ENCODE results near the gene ZP2.

The ZP2 gene

DNA sequence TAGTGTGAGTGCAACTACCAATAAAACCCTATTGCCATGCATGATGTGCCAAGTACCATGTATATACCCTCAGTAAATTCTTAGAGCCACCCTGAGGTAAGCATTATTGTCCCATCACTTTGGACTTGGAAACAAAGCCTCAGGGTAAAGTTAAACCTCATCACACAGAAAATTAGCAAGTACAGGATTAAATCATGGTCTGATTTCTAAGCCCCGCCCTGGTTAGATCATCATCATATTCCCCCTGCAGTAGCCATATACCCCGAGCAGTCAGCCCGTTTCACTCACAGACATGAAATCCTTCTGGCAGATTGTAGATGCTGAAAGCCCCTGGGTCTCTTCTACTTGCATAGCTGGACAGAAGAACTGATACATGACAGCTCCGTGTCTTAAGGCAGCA, 4.8 kb downstream of the ZP2 start:
- Histone ChIP-seq H3K36me3 (ENCODE audit: control insufficient read depth in 2 of 2, insufficient read depth in 1 of 2, low read length in 2 of 2) (no peaks in the 10 kb centered on the region), H3K27ac (ENCODE audit: extremely low read depth, low read depth, low read length) (no peak overlapping the region), H3K4me3 (ENCODE audit: low read depth, low read length) (no peak overlapping the region), H3K9me3 (ENCODE audit: control insufficient read depth, insufficient read depth, low read depth, low read length) (no peaks in the 10 kb centered on the region), H3K4me1 (ENCODE audit: control insufficient read depth, insufficient read depth, low read length) (no peaks in the 10 kb centered on the region)
- POLR2A ChIA-PET: no interaction called here
- CTCF ChIA-PET: no interaction called here
- TF ChIP-seq ZNF140 (tag by site-specific recombination; IDR thresholded peaks at IDR 0.05) (no peak), ZNF585B (tag by site-specific recombination; IDR thresholded peaks at IDR 0.05) (no peak), ZNF426 (tag by site-specific recombination; IDR thresholded peaks at IDR 0.05) (no peak), ZFP3 (tag by site-specific recombination; IDR thresholded peaks at IDR 0.05; ENCODE audit: low read depth) (no peak), PRDM2 (tag by site-specific recombination; IDR thresholded peaks at IDR 0.05; ENCODE audit: borderline replicate concordance) (no peak), ZNF837 (tag by site-specific recombination; IDR thresholded peaks at IDR 0.05) (no peak), SCRT2 (tag by site-specific recombination; IDR thresholded peaks at IDR 0.05) (no peak), BCL11A (tag by site-specific recombination; IDR thresholded peaks at IDR 0.05; ENCODE audit: low read depth) (no peak), ZBTB20 (tag by site-specific recombination; IDR thresholded peaks at IDR 0.05) (no peak), ZNF335 (tag by site-specific recombination; conservative IDR thresholded peaks at IDR 0.05) (no peak), ZNF560 (tag by site-specific recombination; IDR thresholded peaks at IDR 0.05; ENCODE audit: borderline replicate concordance) (no peak), ZNF302 (tag by site-specific recombination; IDR thresholded peaks at IDR 0.05; ENCODE audit: low read depth) (no peak), ZNF529 (tag by site-specific recombination; IDR thresholded peaks at IDR 0.05; ENCODE audit: insufficient replicate concordance) (no peak), ZNF366 (tag by site-specific recombination; conservative IDR thresholded peaks at IDR 0.05) (no peak), ZNF596 (tag by site-specific recombination; IDR thresholded peaks at IDR 0.05) (no peak), ZBTB17 (tag by site-specific recombination; IDR thresholded peaks at IDR 0.05) (no peak), ZBTB49 (tag by site-specific recombination; IDR thresholded peaks at IDR 0.05; ENCODE audit: low read depth) (no peak), ZNF544 (tag by site-specific recombination; IDR thresholded peaks at IDR 0.05) (no peak)
- TF ChIP-seq, protein P1, sequence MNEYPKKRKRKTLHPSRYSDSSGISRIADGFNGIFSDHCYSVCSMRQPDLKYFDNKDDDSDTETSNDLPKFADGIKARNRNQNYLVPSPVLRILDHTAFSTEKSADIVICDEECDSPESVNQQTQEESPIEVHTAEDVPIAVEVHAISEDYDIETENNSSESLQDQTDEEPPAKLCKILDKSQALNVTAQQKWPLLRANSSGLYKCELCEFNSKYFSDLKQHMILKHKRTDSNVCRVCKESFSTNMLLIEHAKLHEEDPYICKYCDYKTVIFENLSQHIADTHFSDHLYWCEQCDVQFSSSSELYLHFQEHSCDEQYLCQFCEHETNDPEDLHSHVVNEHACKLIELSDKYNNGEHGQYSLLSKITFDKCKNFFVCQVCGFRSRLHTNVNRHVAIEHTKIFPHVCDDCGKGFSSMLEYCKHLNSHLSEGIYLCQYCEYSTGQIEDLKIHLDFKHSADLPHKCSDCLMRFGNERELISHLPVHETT (tag by site-specific recombination; IDR thresholded peaks at IDR 0.05): no peak
- TF ChIP-seq, protein P2, sequence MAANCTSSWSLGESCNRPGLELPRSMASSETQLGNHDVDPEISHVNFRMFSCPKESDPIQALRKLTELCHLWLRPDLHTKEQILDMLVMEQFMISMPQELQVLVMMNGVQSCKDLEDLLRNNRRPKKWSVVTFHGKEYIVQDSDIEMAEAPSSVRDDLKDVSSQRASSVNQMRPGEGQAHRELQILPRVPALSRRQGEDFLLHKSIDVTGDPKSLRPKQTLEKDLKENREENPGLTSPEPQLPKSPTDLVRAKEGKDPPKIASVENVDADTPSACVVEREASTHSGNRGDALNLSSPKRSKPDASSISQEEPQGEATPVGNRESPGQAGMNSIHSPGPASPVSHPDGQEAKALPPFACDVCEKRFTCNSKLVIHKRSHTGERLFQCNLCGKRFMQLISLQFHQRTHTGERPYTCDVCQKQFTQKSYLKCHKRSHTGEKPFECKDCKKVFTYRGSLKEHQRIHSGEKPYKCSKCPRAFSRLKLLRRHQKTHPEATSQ (tag by site-specific recombination; IDR thresholded peaks at IDR 0.05): no peak

Data from HEK293 (cell line).